HG03432 (cell line): Measurements from ENCODE around the gene GPR68.
"Not testable (repeated sequence)": the region's sequence is repeated elsewhere in the genome, so short reads cannot be mapped to it uniquely, and the experiment has no call there.

Experiments
- ATAC-seq: cut with Tn5 transposase; IDR thresholded peaks from one replicate; pipeline ENCODE4 v1.9.1; 2021; ENCODE audit warnings: mild to moderate bottlenecking, moderate library complexity; ENCODE audit not compliant: unreplicated experiment

GPR68 gene

GRCh38 chr14:91254461-91254860 is 10.0 kb upstream of the GPR68 start:
- no peak for ATAC-seq

GRCh38 chr14:91253795-91254323 is 9.4 kb upstream of the GPR68 start:
- no peak for ATAC-seq

- ATAC-seq, result no peak
These were observed 8.6 kb upstream of the GPR68 start for GRCh38 chr14:91252871-91253794.

- no peak for ATAC-seq
These were observed 6.4 kb upstream of the GPR68 start for GRCh38 chr14:91250912-91251311.

DNA sequence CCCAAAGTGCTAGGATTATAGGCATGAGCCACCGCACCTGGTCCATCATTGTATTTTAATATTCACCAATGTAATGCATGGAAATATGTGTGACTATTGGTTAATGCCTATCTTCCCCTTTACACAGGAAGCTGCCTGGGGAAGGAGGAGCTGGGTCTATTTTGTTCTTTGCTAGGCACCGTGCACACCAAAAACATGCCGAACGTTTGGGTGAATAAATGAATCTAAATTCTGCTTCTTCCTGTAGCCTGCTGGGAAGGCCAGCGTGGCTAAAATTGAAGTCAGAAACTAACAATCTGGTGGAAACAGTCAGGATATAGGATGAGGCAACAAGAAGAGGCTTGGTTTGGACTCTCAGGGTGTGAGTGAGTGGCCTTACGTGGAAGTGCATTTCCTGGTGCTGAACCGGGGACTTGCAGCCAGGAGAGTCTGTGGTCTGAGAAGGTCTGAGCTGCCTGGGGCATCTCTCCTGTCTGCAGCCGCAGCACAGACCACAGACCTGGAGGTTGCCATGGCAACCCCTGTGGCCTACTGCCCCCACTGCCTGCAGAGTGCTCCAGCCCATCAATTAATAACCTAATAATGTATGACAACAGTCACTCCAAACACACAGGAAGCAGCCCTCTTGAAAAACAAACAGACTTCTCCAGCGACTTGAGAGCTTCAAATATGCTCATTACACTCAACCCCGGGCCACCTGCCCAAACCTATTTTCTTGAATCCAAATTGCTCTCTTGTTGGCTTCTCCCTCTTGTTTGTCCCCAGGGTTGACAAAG is 5.5 kb upstream of the GPR68 start:
- ATAC-seq, result peak; percentile 90

- ATAC-seq, result no peak
These were observed 1.7 kb upstream of the GPR68 start for GRCh38 chr14:91246051-91246852.

DNA sequence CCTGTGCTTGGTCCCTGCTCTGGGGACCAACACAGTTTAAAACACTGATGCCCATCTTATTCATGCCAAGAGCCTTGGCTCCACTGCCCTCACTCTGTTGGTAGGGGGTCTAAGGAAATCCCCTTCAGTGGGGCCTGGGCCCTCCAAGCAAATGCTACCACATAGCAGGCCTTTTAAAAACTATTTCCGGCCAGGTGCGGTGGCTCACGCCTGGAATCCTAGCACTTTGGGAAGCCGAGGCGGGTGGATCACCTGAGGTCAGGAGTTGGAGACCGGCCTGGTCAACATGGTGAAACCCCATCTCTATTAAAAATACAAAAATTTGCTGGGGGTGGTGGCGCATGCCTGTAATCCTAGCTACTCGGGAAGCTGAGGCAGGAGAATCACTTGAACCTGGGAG is 1.1 kb upstream of the GPR68 start:
- not testable (repeated sequence) for ATAC-seq

- no peak for ATAC-seq
These were observed 525 bp upstream of the GPR68 start for GRCh38 chr14:91245029-91245428.

- ATAC-seq, result peak; percentile 2
These were observed 1.4 kb downstream of the GPR68 start for GRCh38 chr14:91243074-91243471.

GRCh38 chr14:91242635-91243034 is 1.9 kb downstream of the GPR68 start:
- no peak for ATAC-seq

DNA sequence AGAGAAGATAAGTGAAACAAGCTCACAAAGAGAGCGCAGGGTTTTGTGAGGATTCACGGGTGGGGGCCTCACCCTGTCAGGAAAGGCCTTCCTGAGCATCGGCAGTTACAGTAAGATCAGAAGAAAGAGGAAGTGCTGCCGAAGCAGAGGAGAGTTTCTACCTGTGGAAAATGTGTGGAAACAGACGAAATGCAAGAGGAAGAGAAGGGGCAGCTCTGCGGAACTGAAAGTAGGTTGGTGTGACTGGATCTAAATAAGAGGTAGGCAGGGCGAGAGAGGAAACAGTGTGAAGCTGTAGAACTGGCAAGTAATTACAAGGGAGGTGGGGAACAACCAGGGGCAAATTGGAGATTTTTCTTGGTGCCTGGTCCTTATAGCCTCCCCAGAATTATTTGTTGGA is 2.6 kb downstream of the GPR68 start:
- ATAC-seq, result peak; percentile 69

DNA sequence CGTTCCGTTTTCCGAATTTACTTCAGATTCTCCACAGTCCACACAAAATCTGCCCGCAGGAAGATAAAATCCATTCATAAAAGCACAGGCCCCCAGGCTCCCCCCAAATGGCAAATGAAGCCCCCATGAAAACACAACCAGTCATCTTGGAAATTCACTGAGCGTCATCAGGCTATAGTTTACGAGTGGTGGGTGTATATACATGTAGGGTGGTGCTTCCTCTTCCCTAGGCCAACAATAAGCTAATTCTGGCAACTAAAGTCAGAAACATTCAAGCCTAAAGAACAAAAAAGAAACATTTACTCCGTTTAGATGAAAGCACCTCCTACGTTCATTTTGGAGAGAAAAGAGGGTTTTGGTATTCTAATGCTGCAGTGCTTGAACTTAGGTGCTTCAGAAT is 5.8 kb downstream of the GPR68 start:
- ATAC-seq, result no peak

DNA sequence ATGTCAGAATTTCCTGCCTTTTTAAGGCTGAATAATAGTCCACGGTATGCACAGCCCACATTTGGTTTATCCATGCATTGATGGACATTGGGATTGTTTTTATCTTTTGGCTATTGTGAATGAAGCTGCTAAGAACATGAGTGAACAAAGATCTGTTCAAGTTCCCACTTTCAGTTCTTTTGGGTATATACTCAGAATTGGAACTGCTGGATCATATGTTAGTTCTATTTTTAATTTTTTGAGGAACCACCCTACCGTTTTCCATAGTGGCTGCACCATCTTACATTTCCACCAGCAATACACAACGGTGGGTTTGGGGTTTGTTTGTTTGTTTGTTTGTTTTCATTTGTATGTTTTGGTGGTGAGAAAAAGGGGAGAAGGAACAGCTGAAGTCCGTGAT is 6.4 kb downstream of the GPR68 start:
- no peak for ATAC-seq

DNA sequence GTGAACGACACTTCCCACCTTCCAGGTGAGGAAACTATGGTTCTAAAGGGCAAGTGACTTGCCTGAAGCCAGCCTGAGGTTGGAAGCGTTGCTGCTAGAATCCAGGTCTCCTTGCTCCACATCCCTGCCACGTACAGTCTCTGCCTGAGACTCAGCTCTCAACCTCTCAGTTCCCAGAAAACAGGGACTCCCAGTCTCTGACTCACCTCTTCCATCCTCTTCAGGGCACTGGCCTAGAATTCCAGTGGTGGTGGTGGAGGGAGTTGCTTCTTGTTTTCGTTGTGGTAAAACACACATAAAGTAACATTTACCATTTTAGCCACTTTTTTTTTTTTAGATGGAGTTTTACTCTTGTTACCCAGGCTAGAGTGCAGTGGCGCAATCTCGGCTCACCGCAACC is 7.3 kb downstream of the GPR68 start:
- ATAC-seq, result no peak

GRCh38 chr14:91235841-91236240 is 8.7 kb downstream of the GPR68 start:
- no peak for ATAC-seq

DNA sequence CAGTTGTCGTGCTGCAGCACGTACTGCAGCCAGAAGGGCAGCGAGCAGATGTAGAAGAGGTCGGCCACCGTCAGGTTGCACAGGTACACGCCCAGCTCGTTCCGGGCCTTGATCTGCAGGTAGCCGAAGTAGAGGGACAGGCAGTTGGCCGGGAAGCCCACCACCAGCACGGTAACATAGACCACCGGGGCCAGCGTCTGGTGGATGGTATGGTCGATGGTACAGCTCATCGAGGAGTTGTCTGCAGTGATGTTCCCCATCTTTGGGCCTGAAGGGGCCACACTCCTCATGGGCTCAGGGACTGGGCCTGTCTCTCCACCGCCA is 9.8 kb downstream of the GPR68 start:
- ATAC-seq, result no peak

GRCh38 chr14:91233936-91234790 is 10.3 kb downstream of the GPR68 start:
- ATAC-seq, result no peak

DNA sequence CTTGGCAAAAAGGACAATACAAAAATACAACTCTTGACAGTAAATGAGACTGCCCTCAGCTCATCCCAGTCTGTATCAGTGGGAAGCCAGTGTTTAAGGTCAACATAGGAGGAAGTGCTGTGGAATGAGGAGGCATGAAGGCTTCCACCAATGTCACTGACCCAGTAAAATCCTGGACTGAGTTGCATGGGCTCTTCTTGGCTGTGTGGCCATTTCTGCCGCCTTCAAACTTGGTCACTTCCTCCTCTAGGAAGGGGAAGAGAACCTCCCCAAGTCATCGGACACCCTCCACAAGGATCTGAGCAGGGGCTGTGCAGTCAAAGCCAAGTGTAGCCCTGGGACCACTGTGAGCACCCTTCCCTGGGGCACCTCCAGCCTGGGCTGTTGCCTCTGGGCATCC is 11.9 kb downstream of the GPR68 start:
- ATAC-seq, result no peak

GRCh38 chr14:91232052-91232451 is 12.5 kb downstream of the GPR68 start:
- no peak for ATAC-seq

- ATAC-seq, result no peak
These were observed 13.1 kb downstream of the GPR68 start for GRCh38 chr14:91231446-91231845.
